ENCODE results near the gene NKD1.
A peak's percentile ranks its signal among the peaks of the same experiment; 100 is the strongest.
"Not testable (repeated sequence)": the region's sequence is repeated elsewhere in the genome, so short reads cannot be mapped to it uniquely, and the experiment has no call there.

The NKD1 gene
- 10.7 to 85.5 (median 42.4) reads per million in 4 experiments for total RNA-seq

GRCh38 chr16:50548125-50548908, at the start of gene NKD1:
Gene NKD1 (plus strand): TSS chr16:50548396. CDS start chr16:50548554, 158 bp downstream.
- peak; percentile 68 for DNase-seq

GRCh38 chr16:50498431-50499155, 49.6 kb upstream of the NKD1 start:
- DNase-seq: no peak

- DNase-seq: no peak
These were observed 48.9 kb upstream of the NKD1 start for GRCh38 chr16:50499254-50499653.

- no peak for DNase-seq
These were observed 47.9 kb upstream of the NKD1 start for GRCh38 chr16:50500171-50500874.

GRCh38 chr16:50501251-50501650, 46.9 kb upstream of the NKD1 start:
- no peak for DNase-seq

- DNase-seq: no peak
These were observed 46.1 kb upstream of the NKD1 start for GRCh38 chr16:50501986-50502615.

GRCh38 chr16:50502616-50503011, 45.6 kb upstream of the NKD1 start:
- DNase-seq: no peak

- not testable (repeated sequence) for DNase-seq
These were observed 44.2 kb upstream of the NKD1 start for GRCh38 chr16:50503868-50504531.

GRCh38 chr16:50505115-50505514, 43.1 kb upstream of the NKD1 start:
- no peak for DNase-seq

GRCh38 chr16:50505714-50506542, 42.3 kb upstream of the NKD1 start:
- DNase-seq: no peak

GRCh38 chr16:50506543-50506937, 41.7 kb upstream of the NKD1 start:
- DNase-seq: no peak

GRCh38 chr16:50507397-50507796, 40.8 kb upstream of the NKD1 start:
- DNase-seq: no peak

GRCh38 chr16:50509521-50510341, 38.5 kb upstream of the NKD1 start:
- DNase-seq: peak; percentile 26

GRCh38 chr16:50515218-50515617, 33.0 kb upstream of the NKD1 start:
- DNase-seq: no peak

- no peak for DNase-seq
These were observed 31.8 kb upstream of the NKD1 start for GRCh38 chr16:50516401-50516800.

GRCh38 chr16:50516890-50517289, 31.3 kb upstream of the NKD1 start:
- no peak for DNase-seq

GRCh38 chr16:50517450-50518252, 30.5 kb upstream of the NKD1 start:
- no peak for DNase-seq

GRCh38 chr16:50519001-50519400, 29.2 kb upstream of the NKD1 start:
- no peak for DNase-seq

- no peak for DNase-seq
These were observed 28.6 kb upstream of the NKD1 start for GRCh38 chr16:50519602-50520001.

Measured in effector CD8-positive, alpha-beta T cell (primary cell).